Peyer's patch (tissue), 4 donors: ENCODE data around the gene LRRC25. TPM values are rescaled to one million over a fixed set of nuclear protein-coding genes. Genes with fewer than 3 reads are reported as not detected.
"Not testable (repeated sequence)": the region's sequence is repeated elsewhere in the genome, so short reads cannot be mapped to it uniquely, and the experiment has no call there.

Experiments
- DNase-seq, 3 donors: peaks; one replicate each; pipeline ENCODE4 v3.0.0-alpha.2; 2017 to 2019
- H3K27ac ChIP-seq, 4 donors: fragments of 200-600 bp; sonication (generic); one replicate each; pipeline ENCODE4 v1.5.1; 2016 to 2019
- H3K27me3 ChIP-seq, 2 donors: fragments of 200-600 bp; sonication (generic); one replicate each; pipeline ENCODE4 v1.5.1; 2019
- H3K36me3 ChIP-seq, 3 donors: fragments of 200-600 bp; sonication (generic); one replicate each; pipeline ENCODE4 v1.5.1; 2016 to 2019
- H3K4me1 ChIP-seq, 4 donors: fragments of 200-600 bp; sonication (generic); one replicate each; pipeline ENCODE4 v1.5.1; 2016 to 2019
- H3K4me3 ChIP-seq, 4 donors: fragments of 200-600 bp; sonication (generic); 1 replicate in 3 of 4; 2 replicates in 1 of 4; pipeline ENCODE4 v1.5.1; 2016 to 2019; ENCODE audit warnings: mild to moderate bottlenecking in 1 of 4
- H3K9me3 ChIP-seq, 4 donors: fragments of 200-600 bp; sonication (generic); one replicate each; pipeline ENCODE4 v1.5.1; 2016 to 2019; ENCODE audit warnings: mild to moderate bottlenecking in 1 of 4
- CTCF ChIP-seq, 6 experiments: fragments of 450-650 bp in 4 of 6; fragments of 200-600 bp in 2 of 6; sonication (generic) in 1 of 6; IDR thresholded peaks; one replicate each; pipeline ENCODE4 v1.5.1; 2017 to 2019; ENCODE audit warnings: antibody characterized with exemption in 6 of 6, mild to moderate bottlenecking in 3 of 6, moderate library complexity in 1 of 6
- POLR2A ChIP-seq, 2 donors: fragments of 450-650 bp; IDR thresholded peaks; one replicate each; pipeline ENCODE4 v1.5.1; 2017; ENCODE audit warnings: antibody characterized with exemption in 2 of 2, mild to moderate bottlenecking in 2 of 2, moderate library complexity in 2 of 2
- total RNA-seq, 4 donors: library from RNA; depleted of rRNA; stranded (reverse); fragments of >200 nt; gene quantifications; one replicate each; pipeline ENCODE4 v1.1.0, GENCODE V29; 2016

The LRRC25 gene
- total RNA-seq, 4 donors from 2014 or later: 2.5 to 4.2 (median 3.6) TPM

GRCh38 chr19:18388100-18388959 is 9.1 kb downstream of the LRRC25 start:
- no peaks in the 10 kb centered on the region for H3K27me3 ChIP-seq
- H3K4me1 ChIP-seq: peaks cover 5 to 23% (median 9%) of the 10 kb centered on the region in 4 donors
- no peaks in the 10 kb centered on the region for H3K36me3 ChIP-seq
- no peaks in the 10 kb centered on the region for H3K9me3 ChIP-seq
- DNase-seq: peak; percentile 77 to 94 (median 91)
- TF ChIP-seq CTCF (IDR thresholded peaks at IDR 0.05): peak; percentile 99 to 100 (median 99)
- peak; percentile 48 to 51 for TF ChIP-seq POLR2A (IDR thresholded peaks at IDR 0.05)
- peak overlapping the region; percentile 29 to 61 (median 46) for H3K4me3 ChIP-seq
- peak overlapping the region; percentile 35 to 79 (median 68) for H3K27ac ChIP-seq

GRCh38 chr19:18386543-18387271 is 10.7 kb downstream of the LRRC25 start:
- no peaks in the 10 kb centered on the region for H3K9me3 ChIP-seq
- H3K4me3 ChIP-seq: peak overlapping the region in 3 of 4 donors; percentile 20 to 62 (median 55)
- H3K36me3 ChIP-seq: no peaks in the 10 kb centered on the region
- TF ChIP-seq POLR2A (IDR thresholded peaks at IDR 0.05) (no peak), CTCF (IDR thresholded peaks at IDR 0.05) (no peak)
- peak overlapping the region in 3 of 4 donors; percentile 56 to 85 (median 58) for H3K27ac ChIP-seq
- H3K27me3 ChIP-seq: no peaks in the 10 kb centered on the region
- H3K4me1 ChIP-seq: peaks cover 5 to 23% (median 7%) of the 10 kb centered on the region in 4 donors
- no peak for DNase-seq

GRCh38 chr19:18385675-18386542 is 11.5 kb downstream of the LRRC25 start, which contains the start of gene GDF15:
Gene GDF15 (plus strand): TSS chr19:18386158. CDS start chr19:18386190, 32 bp downstream.
- peak; percentile 95 for TF ChIP-seq POLR2A (IDR thresholded peaks at IDR 0.05)
- peak in 5 of 6 experiments; percentile 16 to 86 (median 80) for TF ChIP-seq CTCF (IDR thresholded peaks at IDR 0.05)
- Histone ChIP-seq H3K27ac (peak within 1 kb of the TSS in 3 of 4 donors; percentile 56 to 85 (median 58)), H3K27me3 (no peaks in the 10 kb centered on the region), H3K4me3 (peak within 1 kb of the TSS in 3 of 4 donors; percentile 20 to 62 (median 55)), H3K36me3 (no peaks in the 10 kb centered on the region), H3K4me1 (peaks cover 5 to 26% (median 7%) of the 10 kb centered on the region in 4 donors), H3K9me3 (no peaks in the 10 kb centered on the region)
- DNase-seq: peak; percentile 27 to 95 (median 94)

- Histone ChIP-seq H3K9me3 (no peaks in the 10 kb centered on the region), H3K27ac (peak overlapping the region in 3 of 4 donors; percentile 13 to 85 (median 56)), H3K36me3 (no peaks in the 10 kb centered on the region), H3K4me1 (peaks cover 5 to 32% (median 12%) of the 10 kb centered on the region in 4 donors), H3K27me3 (no peaks in the 10 kb centered on the region), H3K4me3 (no peak overlapping the region)
- TF ChIP-seq POLR2A (IDR thresholded peaks at IDR 0.05) (no peak), CTCF (IDR thresholded peaks at IDR 0.05) (no peak)
- DNase-seq: no peak
These were observed 12.1 kb downstream of the LRRC25 start for GRCh38 chr19:18385359-18385674.

- Histone ChIP-seq H3K4me1 (peaks cover 5 to 37% (median 12%) of the 10 kb centered on the region in 4 donors), H3K9me3 (no peaks in the 10 kb centered on the region), H3K27ac (peak overlapping the region in 3 of 4 donors; percentile 13 to 85 (median 56)), H3K36me3 (no peaks in the 10 kb centered on the region), H3K4me3 (no peak overlapping the region), H3K27me3 (no peaks in the 10 kb centered on the region)
- TF ChIP-seq POLR2A (IDR thresholded peaks at IDR 0.05) (no peak), CTCF (IDR thresholded peaks at IDR 0.05) (no peak)
- DNase-seq: no peak
These were observed 12.6 kb downstream of the LRRC25 start for GRCh38 chr19:18384775-18385174.

- not testable (repeated sequence) for H3K4me3 ChIP-seq, H3K27me3 ChIP-seq, H3K9me3 ChIP-seq, H3K27ac ChIP-seq, DNase-seq, H3K36me3 ChIP-seq
- peaks cover 5 to 38% (median 10%) of the 10 kb centered on the region in 4 donors for H3K4me1 ChIP-seq
These were observed 13.8 kb downstream of the LRRC25 start for GRCh38 chr19:18383622-18384021.
